HG03025 (cell line): Measurements from ENCODE around the gene TIMD4.
"Not testable (repeated sequence)": the region's sequence is repeated elsewhere in the genome, so short reads cannot be mapped to it uniquely, and the experiment has no call there.

ENCODE experiments used
- ATAC-seq: cut with Tn5 transposase; IDR thresholded peaks from one replicate; pipeline ENCODE4 v1.9.1; 2021; ENCODE audit warnings: mild to moderate bottlenecking, moderate library complexity; ENCODE audit not compliant: unreplicated experiment, low FRiP score

Gene TIMD4

DNA sequence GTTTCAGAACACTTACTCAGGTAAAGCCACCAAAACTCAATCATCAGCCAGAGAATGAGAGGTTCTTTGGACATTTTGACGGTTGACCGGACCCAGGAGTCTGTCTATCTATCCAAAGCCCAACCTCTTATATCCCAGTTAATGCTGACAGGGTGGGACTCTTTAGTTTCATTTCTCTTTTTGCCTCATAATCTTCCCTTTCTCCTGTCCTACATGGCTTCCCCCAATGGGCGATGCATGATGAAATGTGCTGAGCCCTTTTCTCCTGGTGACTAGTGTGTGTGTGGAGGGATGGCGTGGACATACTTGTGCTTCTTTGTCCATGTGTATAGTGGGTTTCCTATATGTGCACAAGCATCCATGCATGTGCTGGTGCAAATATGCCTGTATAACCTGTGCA is at the start of gene TIMD4:
Gene TIMD4, minus strand, starts transcription at position 102 of the 400 bp plus-strand sequence. Its CDS starts 28 bp downstream, at position 74.
- no peak for ATAC-seq

DNA sequence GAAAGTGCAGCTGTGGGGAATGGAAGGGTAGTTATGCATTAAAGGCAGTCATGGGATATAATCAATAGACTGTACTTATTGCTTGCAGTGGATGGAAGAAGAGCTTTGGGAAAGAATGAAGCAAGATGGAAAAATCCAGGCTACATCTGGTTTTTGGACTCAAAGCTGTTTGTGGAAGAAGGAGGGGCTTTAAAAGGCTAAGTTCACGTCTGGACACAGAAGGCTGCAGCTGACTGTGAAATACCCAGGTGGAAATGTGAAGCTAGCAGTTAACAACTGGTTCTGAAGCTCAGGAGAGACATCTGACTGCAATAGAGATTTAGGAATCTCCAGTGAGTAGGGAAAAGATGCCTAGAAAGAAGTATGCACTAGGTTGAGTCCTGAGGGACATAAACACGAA is 43.2 kb upstream of the TIMD4 start:
- ATAC-seq: no peak

DNA sequence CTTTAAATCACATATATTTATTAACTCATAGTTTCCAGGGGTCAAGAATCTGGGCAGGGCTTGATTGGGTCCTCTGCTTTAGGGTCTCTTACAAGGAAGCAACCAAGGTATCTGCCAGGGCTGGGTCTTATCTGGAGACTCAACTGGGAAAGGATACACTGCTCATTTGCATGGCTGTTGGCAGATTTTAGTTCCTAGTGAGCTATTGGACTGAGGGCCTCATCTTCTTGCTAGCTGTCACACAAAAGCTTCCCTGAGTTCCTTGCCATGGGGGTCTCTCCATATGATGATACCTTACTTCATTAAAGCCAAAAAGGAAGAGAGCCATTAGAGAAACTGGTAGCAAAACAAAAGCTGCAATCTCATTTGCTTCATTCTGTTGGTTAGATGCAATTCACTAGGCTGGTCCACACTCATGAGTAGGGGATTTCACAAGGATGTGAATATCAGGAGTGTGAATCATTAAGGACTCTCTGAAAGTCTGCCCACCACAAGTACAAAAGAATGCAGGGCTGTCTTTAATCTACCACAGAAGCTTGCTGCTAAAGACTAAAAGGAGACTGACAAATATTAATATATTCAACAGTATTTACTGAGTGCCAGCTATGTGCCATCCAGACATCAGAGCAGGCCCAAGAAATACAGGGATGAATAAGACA is 42.0 kb upstream of the TIMD4 start:
- ATAC-seq: no peak

DNA sequence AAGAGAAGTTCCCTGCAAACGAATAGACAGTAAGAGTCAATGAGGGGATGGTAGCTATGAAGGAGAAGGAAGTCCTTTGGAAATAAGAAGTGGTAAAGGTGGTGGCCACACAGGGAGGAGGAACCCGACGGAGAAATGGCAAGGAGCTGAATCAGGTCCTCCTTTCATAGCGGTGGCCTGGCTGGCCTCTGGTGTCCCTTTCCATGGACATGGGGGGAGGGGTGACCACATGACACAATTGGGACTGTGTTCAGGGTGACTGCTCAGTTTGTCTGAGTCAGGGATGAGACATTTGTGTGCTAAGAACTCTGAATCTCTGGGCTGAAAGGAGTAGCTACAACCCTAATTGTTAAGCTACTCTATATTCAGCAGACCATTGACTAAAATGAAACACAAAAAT is 28.7 kb upstream of the TIMD4 start:
- ATAC-seq: no peak

DNA sequence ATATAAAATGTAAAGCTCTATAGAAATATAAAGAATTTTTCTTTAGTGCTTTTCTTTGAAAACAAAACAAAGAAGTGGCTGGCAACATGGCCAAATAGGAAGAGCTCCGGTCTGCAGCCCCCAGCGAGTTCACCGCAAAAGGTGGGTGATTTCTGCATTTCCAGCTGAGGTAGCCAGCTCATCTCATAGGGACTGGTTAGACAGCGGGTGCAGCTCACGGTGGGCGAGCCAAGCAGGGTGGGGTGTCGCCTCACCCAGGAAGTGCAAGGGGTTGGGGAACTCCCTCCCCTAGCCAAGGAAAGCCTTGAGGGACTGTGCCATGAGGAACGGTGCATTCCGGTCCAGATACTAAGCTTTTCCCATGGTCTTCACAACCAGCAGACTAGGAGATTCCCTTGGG is 21.0 kb upstream of the TIMD4 start:
- ATAC-seq: no peak

DNA sequence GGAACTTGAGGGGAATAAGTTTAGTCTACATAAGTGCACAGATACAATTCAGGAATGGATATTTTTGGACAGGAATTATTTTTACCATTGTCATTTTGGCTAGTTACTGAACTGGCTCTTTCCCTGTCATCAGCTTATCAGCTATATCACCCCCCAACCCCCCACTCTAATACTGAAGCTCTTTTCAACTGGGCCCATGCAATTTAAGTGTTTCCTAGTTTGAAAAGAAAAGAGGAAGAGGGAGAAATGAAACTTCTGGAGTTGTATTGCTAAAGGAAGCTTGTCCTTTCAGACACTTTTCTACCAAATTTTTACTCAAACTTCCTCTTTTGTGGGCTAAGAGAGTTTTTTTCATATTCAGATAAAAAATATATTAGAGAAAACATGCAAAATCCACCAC is 18.5 kb upstream of the TIMD4 start:
- ATAC-seq: no peak

DNA sequence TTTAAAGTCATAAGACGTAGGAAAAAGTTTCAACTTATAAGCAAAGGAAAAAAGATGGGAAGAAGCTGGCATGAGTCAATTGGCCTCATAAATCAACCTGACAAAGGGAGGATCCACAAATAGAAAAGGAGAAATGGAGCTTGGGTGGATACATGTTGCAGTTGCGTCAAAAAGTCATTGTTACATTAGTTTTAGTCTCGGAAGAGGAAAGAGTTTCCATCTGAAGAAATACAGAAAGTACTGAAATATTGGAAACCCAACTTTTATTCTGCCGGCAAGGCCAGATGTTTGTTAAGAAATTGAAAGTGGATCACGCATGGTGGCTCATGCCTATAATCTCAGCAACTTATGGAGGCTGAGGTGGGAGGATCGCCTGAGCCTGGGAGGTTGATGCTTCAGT is 11.3 kb upstream of the TIMD4 start:
- no peak for ATAC-seq

DNA sequence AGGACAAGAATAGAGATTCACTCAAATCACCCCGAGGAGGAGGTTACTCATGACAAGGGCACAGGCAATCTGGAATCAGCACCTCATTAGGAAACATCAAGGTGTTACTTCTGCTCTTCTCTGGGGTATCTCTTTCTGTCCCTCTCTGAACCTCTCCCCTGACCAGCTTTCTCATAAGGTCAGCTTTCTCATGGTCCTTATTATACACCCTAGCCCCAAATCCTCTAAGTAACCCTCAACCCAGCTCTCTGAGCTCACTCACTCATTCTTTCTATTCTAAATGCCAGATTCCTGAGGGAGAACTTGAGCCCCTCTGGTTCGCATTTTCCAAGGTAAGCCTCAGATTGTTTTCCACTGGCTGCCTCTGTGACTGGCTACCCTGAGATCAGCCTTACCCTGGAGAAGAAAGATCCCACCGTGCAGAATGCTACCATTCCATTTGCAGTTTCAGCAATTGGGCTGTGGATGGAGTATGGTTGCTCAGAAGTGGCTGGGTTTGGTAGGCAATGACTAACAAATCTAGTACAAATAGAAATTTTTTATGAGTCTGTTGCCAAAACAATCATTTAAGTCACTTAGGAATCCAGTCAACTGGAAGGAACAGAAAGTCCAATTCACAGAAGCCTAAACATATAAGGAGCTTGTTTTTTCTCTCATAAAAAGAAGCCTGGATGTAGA is 9.0 kb upstream of the TIMD4 start:
- no peak for ATAC-seq

DNA sequence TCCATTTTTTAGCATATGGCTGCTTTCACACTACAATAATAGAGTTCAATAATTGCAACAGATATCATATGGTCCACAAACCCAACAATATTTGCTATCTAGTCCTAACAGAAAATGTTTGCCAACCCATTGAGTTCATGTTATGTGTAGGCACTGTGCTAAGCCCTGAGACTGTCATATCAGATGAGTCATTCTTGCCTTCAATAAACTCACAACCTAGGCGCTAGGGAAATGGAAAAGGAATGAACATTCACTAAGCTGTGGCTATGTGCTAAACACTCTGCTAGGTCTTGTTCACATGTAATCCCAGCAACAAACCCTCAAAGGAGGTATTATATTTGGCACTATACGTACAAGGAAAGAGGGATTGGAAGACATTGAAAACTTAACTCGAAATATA is 8.4 kb upstream of the TIMD4 start:
- ATAC-seq: no peak

DNA sequence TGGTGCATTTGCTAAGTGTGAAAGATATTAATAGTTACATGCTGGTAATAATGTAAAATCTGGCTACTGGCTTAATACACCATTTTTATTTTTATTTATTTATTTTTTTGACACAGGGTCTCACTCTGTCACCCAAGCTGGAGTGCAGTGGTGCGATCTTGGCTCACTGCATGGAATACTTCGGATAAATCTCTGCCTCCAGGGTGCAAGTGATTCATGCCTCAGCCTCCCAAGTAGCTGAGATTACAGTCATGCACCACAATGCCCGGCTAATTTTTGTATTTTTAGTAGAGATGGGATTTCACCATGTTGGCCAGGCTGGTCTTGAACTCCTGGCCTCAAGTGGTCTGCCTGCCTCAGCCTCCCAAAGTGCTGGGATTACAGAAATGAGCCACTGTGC is 4.4 kb upstream of the TIMD4 start:
- ATAC-seq: not testable (repeated sequence)

DNA sequence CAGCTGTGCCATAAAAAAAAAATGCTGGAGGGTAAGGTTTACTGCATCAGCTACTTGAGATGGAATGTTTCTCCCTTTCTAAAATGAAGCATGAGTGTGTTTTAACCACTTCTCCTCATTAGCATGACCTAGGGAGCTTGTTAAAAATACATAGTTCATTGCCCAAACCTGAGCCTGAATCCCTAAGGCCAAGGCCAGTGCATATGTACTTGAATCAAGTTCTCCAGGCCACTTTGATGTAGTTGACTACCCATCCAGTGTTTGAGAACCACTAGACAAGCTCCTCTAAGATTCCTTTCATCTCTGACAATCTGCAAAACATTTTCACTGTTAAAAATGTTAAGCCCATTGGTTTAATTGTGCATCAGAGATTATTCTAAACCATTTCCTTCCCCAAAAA is 6.7 kb downstream of the TIMD4 start:
- ATAC-seq: no peak

DNA sequence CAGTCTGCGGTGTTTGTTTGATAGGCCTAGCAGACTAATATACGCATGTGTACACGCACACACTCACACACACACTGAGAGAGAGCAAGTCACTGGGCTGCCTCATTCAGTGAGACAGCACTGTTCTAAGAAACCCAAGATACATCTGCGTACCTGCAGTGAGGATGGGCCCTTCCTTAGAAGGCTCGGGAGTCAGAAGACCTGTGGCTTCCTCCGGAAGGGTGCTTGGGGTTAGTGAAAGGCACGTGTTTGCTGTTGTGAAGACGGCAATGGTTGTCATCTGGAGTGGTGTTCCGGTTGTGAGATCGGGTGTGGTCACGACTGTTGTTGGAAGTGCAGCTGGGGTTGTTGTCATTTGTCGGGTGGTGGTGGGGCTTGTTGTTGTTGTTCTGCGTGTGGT is 11.7 kb downstream of the TIMD4 start:
- ATAC-seq: no peak

DNA sequence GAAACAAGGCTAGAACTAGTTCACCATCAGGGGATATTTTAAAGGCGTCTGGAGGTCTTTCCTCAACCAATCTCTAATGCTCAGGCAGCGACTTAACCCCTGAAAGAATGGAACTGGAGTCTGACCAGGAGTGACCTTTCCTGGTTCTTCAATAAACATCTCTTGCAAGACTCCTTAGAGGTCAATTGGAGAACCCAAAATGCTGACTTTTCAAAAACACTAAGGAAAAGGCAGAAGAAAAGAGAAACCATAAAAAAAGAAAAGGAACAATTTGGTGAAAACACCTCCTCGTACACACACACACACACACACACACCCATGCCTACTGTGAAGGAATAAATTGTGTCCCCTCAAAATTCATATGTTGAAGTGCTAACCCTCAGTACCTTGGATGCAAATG is 12.3 kb downstream of the TIMD4 start:
- ATAC-seq: no peak

DNA sequence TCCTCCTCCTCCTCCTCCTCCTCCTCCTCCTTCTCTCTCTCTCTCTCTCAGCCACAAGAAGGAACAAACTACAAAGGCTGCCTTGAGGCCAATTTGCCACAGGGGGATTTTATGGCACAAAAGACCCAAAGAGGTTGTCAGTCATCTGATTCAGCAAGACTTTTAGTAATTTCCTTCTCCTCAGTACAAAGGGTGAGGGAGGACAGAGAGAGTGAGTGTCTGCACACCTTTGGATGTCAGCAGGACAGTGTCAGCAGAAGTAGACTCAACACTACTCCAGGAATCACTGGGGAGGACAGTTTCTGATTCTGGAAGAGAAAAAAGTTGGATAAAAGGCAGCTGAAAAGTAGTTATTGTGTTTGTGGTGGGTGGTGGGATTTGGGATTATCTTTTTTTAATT is 13.6 kb downstream of the TIMD4 start:
- no peak for ATAC-seq

DNA sequence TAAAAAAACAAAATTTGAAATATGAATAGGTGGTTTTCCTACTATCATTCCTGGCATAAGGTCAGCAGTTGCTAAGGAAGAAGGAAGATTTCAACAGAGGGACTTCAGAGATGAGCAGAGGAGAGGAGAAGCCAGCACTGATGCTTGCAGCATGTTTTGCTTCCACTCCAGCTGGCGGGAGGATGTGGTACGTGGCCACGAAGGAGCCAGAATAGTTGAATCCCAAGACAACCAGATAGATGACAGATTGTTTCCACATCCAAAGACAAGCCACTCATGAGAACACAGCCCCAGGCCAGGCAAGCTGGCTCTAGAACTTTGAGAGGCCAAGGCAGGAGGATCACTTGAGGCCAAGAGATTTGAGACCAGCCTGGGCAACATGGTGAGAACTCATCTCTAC is 15.1 kb downstream of the TIMD4 start:
- ATAC-seq: no peak

DNA sequence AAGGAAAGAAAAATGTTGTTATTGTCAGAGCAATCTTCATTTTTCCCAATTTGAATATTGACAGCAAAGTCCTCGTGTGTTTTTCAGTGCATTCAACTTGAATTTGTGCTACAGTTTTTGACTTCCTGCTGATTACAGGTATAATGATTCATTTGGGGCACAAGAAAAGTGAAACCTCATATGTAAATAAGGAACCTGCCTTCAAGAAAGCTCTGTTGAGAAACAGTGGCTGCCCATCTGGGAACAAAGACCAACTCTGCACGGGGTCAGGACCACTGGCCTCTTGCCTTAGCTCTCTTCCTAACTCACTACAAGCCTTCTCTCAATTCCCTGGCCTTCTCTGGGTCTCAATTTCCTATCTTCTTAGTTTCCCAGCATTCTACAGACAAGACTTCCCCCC is 21.0 kb downstream of the TIMD4 start:
- peak; percentile 93 for ATAC-seq

DNA sequence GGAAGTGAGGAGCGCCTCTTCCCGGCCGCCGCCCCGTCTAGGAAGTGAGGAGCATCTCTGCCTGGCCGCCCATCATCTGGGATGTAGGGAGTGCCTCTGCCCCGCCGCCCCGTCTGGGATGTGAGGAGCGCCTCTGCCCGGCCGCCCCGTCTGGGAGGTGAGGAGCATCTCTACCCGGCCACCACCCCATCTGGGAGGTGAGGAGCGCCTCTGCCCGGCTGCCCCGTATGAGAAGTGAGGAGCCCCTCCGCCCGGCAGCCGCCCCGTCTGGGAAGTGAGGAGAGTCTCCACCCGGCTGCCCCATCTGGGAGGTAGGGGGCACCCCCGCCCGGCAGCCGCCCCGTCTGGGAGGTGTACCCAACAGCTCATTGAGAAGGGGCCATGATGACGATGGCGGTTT is 22.6 kb downstream of the TIMD4 start:
- not testable (repeated sequence) for ATAC-seq

DNA sequence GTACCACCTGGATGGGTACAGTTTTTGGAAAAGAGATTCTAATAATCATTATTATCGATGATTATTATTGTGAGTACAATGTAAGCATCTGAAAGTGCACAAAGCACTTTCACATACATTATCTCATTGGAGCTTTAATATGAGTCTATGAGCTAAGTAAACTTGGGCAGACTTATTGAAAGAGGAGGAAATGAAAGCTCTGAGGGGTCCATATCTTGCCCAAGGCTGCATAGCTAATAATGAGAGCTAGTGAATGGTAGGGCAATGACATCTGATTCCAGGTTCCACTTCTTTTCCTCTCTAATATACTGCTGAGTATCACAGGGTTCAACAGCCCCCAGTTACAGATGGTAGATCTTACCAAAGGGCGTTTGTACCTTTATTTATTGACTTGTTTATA is 26.1 kb downstream of the TIMD4 start:
- ATAC-seq: no peak

DNA sequence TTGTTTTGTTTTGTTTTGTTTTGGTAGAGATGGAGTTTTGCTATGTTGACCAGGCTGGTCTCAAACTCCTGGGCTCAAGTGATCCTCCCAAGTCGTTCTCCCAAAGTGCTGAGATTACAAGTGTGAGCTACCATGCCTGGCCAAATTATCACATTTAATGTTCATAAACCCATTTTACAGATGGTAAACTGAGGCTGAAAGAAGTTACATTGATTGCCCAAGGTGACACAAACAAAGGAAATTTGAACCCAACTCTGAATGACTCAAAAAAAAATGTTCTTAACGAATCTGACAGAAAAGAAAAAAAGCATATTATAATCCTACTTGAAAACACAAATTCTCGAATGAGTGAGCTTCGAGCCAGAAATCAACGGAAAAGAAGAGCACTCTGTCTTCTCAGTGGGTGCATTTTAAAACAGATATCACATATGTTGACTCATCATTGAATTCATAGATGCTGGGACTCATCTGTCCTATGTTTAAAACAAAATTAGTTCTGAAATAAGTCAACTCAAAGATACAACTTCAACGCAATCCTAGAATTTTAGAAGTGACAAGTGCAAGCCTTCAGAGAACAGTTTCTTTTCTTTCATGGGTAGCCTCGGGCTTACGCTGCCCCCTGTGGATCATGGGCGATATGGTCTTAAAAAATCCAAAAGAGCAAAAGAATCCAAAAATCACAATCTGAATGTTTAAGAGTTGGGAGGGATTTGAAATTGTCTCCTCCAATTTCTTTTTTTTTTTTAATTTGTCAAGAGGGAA is 28.4 kb downstream of the TIMD4 start:
- no peak for ATAC-seq

DNA sequence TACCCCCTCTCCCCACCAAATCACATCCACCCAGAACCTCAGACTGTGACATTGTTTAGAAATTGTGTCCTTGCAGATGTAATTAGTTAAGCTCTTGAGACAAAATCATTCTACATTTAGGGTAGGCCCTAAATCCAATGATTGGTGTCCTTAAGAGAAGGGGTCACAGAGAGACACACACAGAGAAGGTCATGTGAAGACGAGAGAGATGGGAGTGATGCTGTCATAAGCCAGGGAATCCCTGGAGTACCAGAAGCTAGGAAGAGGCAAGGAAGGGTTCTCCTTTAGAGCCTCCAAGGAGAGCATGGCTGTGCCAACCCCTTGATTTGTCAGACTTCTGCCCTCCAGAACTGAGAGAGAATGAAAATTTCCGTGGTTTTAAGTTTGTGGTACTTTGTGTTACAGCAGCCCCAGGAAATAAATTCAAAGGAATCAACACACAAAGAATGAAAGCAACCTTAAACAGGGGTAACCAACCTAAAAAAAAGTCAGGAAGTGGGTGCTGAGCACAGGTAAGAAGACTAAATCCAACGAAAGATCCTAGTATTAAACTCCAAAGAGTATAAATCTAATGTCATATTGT is 33.6 kb downstream of the TIMD4 start:
- ATAC-seq: no peak

DNA sequence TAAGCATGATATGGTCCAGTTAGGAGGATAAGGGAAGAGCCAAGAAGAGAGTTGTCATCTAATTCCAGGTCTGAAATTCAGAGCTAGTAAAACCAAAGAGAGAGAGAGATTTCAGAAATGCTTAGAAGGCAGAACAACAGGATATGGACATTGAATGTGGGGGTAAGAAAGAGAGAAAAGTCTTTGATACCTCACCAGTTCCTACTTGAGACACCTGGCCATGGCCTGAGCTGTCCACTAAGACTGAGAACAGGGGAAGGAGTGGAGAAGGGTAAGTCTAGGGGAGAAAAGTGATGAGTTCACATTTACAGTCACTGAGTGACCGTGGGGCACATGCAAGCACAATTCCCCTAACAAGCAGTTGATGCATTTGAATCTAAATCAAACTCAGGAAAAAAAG is 35.5 kb downstream of the TIMD4 start:
- no peak for ATAC-seq
